B cell (primary cell): ENCODE results near the gene ASXL2.

Source experiments
- EZH2 ChIP-seq: IDR thresholded peaks from 2 replicates; pipeline ENCODE4 v1.6.1; 2012; ENCODE audit warnings: borderline replicate concordance, low read depth, mild to moderate bottlenecking, moderate library complexity, low read length; ENCODE audit not compliant: insufficient read depth, poor library complexity, severe bottlenecking
- TF ChIP-seq, protein P1 (sequence below): fragments of 200-600 bp; IDR thresholded peaks from one replicate; pipeline ENCODE4 v1.8.0; 2022; ENCODE audit warnings: antibody characterized with exemption, mild to moderate bottlenecking

DNA sequence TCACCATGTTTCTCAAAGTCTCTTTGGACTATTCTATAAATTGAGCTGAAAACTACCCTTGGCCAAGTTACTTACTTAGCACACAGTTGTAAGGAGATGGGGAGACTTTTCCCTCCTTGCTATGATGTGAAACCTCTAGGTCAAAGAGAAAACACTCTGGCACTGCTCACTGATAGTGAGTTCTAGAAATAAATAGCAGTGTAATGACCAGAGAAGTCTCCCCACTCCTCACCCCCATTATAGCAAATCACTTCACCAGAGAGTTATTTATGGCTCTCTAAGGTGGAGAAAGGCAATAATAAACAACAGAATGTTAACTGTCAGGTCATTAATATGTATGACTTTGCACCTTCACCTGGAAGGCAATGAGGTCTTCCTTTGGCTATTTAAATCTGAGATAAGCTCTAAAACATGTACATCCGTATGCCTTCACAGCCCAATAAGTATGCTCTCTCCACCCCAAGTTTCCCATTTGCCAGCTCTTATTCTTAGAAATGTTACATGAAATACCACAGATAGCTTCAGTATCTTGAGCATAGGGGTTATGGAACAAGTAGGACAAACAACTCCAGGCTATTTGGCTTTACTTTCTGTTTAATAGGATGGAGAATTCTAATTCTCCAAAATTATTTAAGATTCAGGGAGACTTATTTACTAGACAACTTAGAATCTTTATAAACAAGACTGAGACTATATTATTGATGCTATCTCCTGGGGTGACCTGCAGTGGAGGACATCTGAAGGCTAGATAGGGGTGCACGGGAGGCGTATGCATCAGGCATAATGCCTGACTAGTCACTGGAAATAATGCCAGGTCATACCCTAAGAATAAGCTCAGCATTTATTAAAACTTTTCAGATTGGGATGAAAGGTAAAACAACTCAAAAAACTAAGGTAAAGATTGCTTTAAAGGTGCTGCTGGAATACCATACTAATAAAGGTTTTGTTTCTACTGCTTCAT is 139.6 kb downstream of the ASXL2 start:
- TF ChIP-seq, protein P1, sequence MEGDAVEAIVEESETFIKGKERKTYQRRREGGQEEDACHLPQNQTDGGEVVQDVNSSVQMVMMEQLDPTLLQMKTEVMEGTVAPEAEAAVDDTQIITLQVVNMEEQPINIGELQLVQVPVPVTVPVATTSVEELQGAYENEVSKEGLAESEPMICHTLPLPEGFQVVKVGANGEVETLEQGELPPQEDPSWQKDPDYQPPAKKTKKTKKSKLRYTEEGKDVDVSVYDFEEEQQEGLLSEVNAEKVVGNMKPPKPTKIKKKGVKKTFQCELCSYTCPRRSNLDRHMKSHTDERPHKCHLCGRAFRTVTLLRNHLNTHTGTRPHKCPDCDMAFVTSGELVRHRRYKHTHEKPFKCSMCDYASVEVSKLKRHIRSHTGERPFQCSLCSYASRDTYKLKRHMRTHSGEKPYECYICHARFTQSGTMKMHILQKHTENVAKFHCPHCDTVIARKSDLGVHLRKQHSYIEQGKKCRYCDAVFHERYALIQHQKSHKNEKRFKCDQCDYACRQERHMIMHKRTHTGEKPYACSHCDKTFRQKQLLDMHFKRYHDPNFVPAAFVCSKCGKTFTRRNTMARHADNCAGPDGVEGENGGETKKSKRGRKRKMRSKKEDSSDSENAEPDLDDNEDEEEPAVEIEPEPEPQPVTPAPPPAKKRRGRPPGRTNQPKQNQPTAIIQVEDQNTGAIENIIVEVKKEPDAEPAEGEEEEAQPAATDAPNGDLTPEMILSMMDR, result no peak
- no peak for TF ChIP-seq EZH2
